C4-2B (cell line): ENCODE measurements around the gene MFAP4.
A peak's percentile ranks its signal among the peaks of the same experiment; 100 is the strongest.

Experiments
- ZFX ChIP-seq: fragments of 450-650 bp; IDR thresholded peaks from 2 replicates; pipeline ENCODE4 v1.6.1; 2017
- TF ChIP-seq, protein P1 (sequence below): fragments of 450-650 bp; conservative IDR thresholded peaks from 2 replicates; pipeline ENCODE4 v1.5.1; 2017; ENCODE audit warnings: mild to moderate bottlenecking

DNA sequence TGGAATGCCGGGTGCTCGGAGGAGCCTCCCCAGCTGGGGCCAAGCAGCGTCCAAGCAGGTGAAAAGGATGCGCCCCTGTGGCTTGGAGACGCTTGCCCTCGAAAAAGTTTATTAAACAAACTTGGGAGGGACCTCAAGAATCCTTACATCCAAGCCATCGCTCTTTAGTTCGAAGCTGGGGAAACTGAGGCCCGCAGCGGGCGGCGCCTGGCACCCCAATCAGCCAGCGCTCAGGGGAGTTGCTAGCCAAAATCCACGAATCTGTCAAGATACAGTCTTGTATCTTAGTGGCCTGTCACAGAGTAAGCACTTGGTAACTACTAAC lies 23.9 kb downstream of the MFAP4 start:
- TF ChIP-seq, protein P1, sequence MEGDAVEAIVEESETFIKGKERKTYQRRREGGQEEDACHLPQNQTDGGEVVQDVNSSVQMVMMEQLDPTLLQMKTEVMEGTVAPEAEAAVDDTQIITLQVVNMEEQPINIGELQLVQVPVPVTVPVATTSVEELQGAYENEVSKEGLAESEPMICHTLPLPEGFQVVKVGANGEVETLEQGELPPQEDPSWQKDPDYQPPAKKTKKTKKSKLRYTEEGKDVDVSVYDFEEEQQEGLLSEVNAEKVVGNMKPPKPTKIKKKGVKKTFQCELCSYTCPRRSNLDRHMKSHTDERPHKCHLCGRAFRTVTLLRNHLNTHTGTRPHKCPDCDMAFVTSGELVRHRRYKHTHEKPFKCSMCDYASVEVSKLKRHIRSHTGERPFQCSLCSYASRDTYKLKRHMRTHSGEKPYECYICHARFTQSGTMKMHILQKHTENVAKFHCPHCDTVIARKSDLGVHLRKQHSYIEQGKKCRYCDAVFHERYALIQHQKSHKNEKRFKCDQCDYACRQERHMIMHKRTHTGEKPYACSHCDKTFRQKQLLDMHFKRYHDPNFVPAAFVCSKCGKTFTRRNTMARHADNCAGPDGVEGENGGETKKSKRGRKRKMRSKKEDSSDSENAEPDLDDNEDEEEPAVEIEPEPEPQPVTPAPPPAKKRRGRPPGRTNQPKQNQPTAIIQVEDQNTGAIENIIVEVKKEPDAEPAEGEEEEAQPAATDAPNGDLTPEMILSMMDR: peak; percentile 75; the same call in 1 of the 2 replicates
- TF ChIP-seq ZFX: no peak
